ENCODE data around the gene CNNM3. TPM values are rescaled to one million over a fixed set of nuclear protein-coding genes. Genes with fewer than 3 reads are reported as not detected.
"Not testable (repeated sequence)": the region's sequence is repeated elsewhere in the genome, so short reads cannot be mapped to it uniquely, and the experiment has no call there.

CNNM3 gene
- total RNA-seq, 1 donor from 2014 or later: 10.6 TPM

- TF ChIP-seq CTCF (conservative IDR thresholded peaks at IDR 0.05; ENCODE audit: low read depth, low read length): no peak
- no peak overlapping the region for H3K4me3 ChIP-seq (ENCODE audit: low read depth, low read length)
- no peak for DNase-seq (ENCODE audit: low read depth)
Observed at GRCh38 chr2:96859681-96860064, 43.6 kb downstream of the CNNM3 start.

- DNase-seq (ENCODE audit: low read depth): no peak
- TF ChIP-seq CTCF (conservative IDR thresholded peaks at IDR 0.05; ENCODE audit: low read depth, low read length): no peak
- H3K4me3 ChIP-seq (ENCODE audit: low read depth, low read length): no peak overlapping the region
Observed at GRCh38 chr2:96860065-96861029, 44.3 kb downstream of the CNNM3 start.

GRCh38 chr2:96861074-96861473, 45.0 kb downstream of the CNNM3 start:
- H3K4me3 ChIP-seq (ENCODE audit: low read depth, low read length): no peak overlapping the region
- no peak for DNase-seq (ENCODE audit: low read depth)
- no peak for TF ChIP-seq CTCF (conservative IDR thresholded peaks at IDR 0.05; ENCODE audit: low read depth, low read length)

GRCh38 chr2:96863056-96863455, 47.0 kb downstream of the CNNM3 start:
- not testable (repeated sequence) for DNase-seq (ENCODE audit: low read depth)

GRCh38 chr2:96863575-96864342, 47.7 kb downstream of the CNNM3 start:
- DNase-seq (ENCODE audit: low read depth): no peak
- no peak for TF ChIP-seq CTCF (conservative IDR thresholded peaks at IDR 0.05; ENCODE audit: low read depth, low read length)
- no peak overlapping the region for H3K4me3 ChIP-seq (ENCODE audit: low read depth, low read length)

More at GRCh38 chr2:96863056-96863455, 47.0 kb downstream of the CNNM3 start:
- H3K4me3 ChIP-seq (ENCODE audit: low read depth, low read length): not testable (repeated sequence)

- TF ChIP-seq CTCF (conservative IDR thresholded peaks at IDR 0.05; ENCODE audit: low read depth, low read length): no peak
- no peak for DNase-seq (ENCODE audit: low read depth)
- no peak overlapping the region for H3K4me3 ChIP-seq (ENCODE audit: low read depth, low read length)
Observed at GRCh38 chr2:96864343-96865091, 48.4 kb downstream of the CNNM3 start.

- no peak overlapping the region for H3K4me3 ChIP-seq (ENCODE audit: low read depth, low read length)
- no peak for TF ChIP-seq CTCF (conservative IDR thresholded peaks at IDR 0.05; ENCODE audit: low read depth, low read length)
- no peak for DNase-seq (ENCODE audit: low read depth)
Observed at GRCh38 chr2:96865654-96866053, 49.6 kb downstream of the CNNM3 start.
